NCI-H187 treated with DMSO at 0.1 percent for 48 hours (cell line): ENCODE measurements around the gene RNF4.
"Not testable (repeated sequence)": the region's sequence is repeated elsewhere in the genome, so short reads cannot be mapped to it uniquely, and the experiment has no call there.

Experiments used
- DNase-seq: peaks from one replicate; lab custom pipeline; 2025; lab: John Stamatoyannopoulos, UW

The RNF4 gene

DNA sequence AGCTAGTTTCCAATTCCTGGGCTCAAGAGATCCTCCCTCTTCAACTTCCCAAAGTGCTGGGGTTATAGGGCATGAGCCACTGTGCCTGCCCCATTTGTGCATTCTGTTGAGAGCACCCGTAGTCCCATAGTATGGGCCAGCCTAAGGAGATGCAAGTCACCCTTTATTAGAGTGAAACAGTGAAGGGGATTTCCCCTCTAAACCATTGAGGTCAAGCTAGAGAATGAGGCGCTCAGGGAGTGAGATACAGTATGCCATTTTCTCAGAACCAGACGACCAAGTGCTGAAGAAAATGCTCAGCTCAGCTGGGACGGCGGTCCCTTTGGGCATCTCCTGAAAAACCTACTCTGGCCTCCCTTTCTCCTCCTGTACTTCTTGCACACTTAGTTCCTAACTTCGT is 18.7 kb downstream of the RNF4 start:
- no peak for DNase-seq

DNA sequence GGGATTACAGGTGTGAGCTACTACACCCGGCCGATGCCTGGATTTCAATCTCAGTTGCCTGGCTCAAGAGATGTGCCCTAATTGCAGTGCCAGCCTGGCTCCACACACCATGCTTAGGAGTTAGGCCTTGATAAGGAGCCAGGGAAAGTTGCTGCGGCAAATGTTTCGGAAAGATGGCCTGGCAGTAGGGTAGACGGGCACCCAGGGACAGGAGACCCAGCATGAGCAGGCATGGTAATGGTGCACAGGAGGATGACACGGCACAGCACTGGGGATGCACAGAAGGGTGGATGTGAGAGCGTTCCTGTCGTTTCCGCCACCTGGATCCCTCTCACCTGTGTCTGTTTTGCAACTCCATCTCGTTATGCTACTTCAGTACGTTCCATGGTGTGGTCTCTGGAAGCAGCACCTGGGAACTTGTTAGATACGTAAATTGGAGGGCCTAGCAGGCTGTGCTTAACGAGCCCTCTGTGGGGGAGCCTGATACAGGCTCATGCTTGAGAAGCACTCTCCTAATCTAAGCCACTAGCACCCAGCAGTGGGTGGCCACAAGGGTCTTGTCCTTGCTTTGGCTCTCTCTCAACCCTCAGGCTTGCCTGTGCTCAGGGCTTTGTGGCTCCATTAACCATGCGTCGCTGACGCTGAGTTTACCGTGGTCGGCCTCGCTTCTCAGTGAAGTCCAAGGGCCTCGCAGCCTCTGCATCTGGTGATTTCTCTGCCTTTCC is 20.3 kb downstream of the RNF4 start:
- no peak for DNase-seq

DNA sequence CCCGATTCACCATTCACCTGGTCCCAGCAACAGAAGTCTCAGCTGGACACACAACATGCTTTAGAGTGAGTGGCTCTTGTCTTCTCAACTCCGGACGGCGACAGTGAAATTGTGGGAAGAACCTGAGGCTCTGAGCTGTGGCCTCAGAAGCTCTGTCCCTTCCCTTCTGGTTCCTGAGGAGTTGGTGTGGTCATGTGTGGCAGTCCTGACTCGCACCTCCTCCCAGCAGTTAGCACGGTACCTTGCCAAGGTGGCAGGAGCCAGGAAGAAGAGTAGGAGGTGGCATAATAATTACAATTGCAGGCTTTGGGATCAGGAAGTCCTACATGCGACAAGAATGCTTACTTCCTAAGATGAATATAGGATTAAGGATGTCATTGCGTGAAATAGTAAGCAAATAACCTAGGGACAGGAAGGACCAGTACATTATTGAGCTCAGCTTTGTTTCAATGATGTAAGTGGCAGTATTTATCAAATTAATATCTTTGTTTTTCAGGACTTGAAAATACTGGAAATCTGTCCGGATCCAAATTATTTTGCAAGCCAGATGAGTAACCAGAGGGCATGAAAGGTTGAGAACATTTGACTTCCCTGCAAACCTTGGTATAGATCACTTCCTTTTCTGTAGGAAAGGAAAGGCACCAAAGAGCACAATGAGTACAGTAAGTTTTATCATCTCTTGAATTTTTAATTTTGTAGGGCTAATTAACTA is 21.1 kb downstream of the RNF4 start:
- DNase-seq = no peak

DNA sequence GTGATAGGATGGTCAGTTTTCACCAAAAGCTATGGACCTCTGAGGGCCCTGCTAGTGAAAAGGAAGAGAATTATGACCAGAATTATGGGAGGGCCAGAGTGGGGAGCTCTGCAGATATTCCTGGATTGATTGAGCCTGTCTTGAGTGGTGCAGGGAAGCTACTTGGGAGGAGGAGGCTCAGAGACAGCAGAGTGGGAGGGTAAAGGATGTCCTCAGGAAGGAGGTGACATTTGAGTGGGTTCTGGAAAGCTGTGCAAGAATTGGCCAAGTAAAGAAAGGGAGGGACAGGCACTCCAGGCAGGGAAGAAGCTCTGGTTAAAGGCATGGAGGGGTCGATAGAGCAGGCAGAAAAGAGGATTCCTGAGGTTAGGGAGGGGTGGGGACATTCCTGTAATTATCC is 24.1 kb downstream of the RNF4 start:
- no peak for DNase-seq

DNA sequence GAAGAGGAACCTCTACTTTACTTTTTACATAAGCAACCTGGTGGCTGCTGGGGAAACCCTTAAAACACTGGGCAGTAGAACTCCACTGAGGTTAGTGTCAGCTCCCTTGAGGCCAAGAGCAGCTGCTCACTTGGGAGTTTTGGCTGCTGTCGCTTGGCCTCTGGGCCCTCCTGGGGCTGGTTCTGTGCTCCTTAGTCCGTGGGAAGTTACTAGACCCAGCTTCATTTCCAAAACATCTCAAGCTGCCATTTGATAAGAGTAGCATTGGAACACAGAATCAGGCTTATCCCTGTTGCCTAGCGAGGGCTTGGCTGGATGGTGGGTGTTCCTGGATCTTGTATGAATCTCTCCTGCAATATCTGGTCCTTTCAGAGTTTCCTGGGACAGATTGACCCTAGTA is 26.1 kb downstream of the RNF4 start:
- no peak for DNase-seq

DNA sequence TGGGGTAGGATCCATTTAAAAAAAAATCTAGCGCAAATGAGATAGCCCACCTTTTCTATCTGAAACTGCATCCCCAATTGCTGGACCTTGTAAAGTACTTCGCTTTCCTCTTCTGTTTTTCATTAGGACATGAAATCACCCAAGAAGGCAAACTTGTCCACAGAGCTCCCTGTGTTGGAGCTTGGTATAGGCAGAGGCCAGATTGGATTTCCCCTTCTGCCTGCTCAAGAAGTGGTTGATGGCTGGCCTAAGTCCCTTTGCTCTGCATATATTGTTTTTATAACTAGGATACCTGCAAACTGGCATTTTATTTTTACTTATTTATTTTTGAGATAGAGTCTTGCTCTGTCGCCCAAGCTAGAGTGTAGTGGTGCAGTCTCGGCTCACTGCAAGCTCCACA is 28.4 kb downstream of the RNF4 start:
- DNase-seq = no peak

DNA sequence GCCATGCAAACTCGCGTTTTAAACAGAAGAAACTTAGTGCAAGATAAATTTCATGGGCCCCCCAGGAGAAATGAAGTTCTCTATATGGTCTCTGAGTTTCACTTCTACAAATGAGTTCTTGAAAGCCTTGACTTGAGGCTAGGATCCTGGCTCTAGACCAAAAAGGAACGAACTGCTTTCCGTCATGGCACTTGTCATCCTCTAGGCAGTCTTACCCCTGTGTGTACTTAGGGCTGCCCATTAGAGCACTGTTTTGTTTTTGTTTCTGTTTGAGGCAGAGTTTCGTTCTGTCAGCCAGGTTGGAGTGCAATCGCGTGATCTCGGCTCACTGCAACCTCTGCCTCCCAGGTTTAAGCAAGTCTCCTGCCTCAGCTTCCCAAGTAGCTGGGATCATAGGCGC is 29.0 kb downstream of the RNF4 start:
- DNase-seq = no peak

DNA sequence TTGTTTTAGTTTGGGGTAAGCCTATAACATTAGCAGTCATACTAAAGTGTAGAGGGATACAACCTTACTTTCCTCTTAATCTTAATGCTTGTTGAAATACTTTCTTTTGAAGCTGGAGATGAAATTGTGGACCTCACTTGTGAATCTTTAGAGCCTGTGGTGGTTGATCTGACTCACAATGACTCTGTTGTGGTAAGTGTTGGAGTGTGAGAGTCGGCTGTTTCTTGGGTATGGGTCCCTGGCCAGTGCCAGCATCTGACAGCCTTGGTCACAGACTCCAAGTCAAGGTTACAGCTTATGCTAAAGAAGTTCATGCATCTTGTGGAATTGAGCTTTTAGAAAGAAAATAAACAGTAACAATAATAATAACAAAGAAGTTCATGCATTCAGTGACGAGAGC is 31.6 kb downstream of the RNF4 start:
- DNase-seq = no peak

DNA sequence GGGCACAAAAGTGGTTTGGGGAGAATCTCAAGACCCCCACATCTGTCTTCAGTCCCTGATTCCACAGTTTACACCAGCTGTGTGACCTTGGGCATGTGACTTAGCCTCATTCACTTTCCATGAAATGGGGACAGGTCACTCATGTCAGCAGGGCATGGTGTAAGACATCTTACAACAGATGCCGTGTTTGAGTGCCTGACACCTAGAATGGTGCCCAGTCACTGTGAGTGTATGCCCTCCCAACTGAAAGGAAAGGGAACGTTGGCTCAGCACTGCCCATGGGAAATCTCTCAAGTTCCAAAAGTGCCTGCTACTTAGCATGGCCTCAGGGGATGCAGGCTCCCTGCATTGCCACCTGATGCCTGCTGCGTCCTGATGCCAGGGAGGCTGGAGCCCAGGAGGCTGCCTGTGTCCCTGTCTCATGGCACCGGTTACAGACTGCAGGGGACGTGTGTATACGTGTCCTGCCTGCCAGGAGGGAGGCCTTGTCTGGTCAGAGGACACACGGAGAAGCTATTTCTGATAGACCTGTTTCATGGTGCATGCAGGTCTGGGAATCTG is 32.2 kb downstream of the RNF4 start:
- no peak for DNase-seq

DNA sequence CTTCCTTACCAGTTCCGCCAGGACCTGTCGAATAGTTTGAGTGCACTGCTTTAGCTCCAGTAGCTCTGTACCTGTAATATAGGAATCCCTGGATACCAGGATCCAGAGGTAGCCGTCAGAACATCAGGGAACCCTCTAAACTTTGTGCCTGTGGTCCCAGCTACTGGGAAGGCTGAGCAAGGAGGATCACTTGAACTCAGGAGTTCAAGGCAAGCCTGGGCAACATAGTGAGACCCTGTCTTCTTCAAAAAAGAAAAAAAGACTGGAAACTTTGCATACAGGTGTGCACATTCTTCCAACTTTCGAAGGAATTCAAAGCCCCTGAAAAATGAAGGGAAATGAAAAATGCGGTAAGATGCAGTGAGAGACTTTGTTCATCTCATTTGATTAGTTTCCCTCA is 34.9 kb downstream of the RNF4 start:
- DNase-seq = no peak

DNA sequence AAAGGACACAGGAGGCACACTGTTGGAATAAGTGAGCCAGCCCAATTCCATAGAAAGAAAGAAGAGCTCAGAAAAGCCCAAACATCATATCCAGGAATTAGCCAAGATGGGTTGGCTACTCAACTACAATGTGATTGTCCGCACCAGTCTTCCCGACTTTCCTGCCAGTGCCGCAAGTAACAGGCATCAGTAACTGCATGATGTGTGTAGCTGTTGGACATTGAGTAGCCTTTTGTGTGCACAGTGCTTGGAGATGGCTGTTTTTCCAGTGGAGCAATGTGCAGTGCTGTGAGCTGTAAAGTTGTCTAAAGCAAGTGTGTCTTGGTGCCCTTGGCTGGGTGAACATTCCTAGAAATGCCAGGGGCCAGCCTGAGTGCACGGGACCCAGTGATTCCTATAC is 38.4 kb downstream of the RNF4 start:
- no peak for DNase-seq

DNA sequence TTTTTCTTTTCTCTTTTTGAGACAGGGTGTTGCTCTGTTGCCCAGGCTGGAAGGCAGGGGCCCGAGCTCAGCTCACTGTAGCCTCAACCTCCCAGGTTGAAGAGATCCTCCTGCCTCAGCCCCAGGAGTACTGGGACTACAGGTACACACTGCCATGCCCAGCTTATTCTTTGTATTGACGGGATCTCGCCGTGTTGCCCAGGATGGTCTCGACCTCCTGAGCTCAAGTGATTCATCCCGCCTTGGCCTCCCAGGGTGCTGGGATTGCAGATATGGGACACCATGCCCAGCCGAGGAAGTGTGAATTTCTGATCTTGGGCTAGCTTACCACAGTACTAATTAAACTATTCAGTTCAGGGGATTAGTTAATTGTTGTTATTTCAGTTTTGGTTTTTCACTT is 38.9 kb downstream of the RNF4 start:
- no peak for DNase-seq

DNA sequence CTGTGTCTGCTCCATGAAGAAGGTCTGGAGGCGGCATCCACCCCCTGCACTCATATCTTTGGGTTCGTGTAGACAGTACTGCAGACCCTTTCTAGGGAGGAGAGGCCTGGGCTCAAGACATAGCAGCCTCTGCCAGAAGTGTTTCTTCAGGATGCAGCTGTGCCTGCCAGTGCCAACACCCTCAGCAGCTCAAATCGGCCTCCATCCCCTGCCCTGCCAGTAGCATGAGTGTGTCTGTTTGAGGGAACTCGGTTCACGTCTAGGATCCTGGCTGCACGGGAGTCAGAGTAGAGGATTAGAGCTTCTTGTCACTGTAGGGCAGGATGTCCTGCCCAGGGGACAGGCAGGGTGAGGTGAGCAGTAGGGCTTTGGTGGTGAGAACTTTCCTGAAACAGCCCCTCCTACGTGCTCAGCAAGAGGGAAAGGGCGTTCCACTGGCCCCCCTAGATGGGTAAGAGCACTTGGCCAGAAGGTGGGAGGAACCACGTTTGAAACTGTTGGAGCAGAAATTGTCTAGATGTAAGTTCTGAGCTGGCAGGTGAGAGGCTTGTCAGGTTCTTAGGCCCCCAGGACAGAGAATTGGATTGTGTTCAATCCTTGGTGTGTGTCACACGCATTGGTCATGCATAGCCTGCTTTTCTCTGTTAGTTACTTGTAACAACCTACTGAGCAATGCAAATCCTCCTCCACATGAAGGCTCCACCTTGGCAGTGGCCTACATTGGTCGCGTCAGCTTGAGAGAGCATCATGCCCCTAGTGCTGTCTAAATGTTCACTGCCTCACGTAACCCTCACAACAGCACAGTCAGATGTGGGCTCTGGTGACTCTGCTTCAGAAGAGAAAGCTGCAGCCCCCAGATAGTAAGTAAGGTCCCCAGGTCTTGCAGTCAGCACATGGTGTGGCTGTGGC is 41.7 kb downstream of the RNF4 start:
- DNase-seq = no peak

DNA sequence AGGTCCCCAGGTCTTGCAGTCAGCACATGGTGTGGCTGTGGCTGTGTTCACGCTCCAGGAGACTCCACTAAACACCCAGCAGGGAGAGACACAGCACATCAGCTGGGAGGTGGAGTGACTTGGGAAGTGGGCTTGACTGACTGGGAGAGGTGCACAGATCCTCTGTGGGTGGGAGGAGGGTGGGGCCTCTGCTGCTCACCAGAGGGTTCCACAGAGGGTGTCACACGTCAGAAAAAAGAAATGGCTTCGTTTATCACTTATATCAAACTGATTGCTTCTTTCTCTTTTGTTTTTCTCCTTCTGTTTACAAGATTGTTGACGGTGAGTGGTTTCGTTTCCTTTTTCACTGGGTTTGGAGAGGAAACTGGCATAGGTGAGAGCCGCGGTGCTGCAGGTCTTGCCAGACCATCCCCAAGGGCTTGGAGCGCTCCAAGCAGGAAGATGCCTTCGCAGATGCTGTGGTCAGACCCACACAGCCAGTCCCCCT is 42.8 kb downstream of the RNF4 start:
- no peak for DNase-seq

DNA sequence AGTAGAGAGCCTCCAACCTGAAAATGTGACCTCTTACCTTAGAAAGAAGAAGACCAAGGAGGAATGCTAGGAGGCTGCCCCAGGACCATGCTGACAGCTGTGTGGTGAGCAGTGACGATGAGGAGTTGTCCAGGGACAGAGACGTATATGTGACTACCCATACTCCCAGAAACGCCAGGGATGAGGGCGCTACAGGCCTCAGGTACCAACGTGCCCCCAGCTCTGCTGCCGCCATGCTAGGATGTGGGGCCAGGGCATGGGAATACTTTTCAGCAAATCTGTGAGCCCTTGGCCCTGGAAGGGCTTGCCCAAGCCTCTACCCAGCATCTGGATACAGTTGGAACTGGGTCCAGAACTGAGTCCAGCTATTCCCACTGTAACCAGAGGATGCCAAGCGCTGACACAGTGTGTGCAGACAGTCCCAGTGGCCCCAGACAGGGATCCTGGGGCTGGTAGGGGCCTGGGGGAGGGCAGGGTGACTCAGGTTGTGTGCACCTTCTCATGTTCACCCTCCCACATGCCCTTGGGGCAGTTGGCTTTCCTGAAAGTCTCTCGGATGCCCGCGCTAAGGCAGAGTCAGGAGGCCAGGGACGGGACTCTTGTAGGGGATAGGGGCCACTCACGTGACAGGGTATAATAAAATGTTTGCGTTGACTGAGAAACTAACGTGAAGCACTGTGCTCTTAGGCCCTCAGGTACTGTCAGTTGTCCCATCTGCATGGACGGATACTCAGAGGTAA is 43.7 kb downstream of the RNF4 start:
- no peak for DNase-seq

DNA sequence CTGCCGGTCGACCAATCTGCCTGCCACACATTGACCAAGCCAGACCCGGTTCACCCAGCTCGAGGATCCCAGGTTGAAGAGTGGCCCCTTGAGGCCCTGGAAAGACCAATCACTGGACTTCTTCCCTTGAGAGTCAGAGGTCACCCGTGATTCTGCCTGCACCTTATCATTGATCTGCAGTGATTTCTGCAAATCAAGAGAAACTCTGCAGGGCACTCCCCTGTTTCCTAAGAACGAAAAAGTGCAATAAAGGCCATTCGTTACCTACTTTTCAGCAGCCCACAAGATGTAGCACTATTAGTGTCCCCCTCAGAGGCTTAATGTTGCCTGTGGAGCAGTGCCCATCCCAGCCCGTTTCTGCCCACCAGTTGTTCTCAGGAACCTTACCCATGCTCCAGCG is 45.3 kb downstream of the RNF4 start:
- DNase-seq = not testable (repeated sequence)

DNA sequence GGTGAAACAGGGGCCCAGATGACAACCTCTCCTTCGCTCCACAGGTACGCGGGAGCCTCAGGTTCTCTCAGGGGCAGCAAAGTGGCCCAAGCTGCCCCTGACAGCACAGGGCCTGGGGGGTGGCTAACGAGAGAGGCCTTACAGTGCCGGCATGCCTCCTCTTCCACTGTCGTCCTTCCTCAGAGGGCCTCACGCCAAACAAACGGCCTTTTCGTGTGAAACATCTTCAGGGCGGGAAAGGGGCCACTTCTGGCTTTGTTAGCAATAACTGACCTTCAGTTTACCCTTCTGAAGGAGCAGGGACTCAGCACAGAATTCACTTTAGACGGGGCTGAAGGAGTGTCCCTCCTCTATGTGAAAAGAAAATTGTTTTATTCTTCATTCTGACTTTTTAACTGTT is 46.0 kb downstream of the RNF4 start:
- not testable (repeated sequence) for DNase-seq

DNA sequence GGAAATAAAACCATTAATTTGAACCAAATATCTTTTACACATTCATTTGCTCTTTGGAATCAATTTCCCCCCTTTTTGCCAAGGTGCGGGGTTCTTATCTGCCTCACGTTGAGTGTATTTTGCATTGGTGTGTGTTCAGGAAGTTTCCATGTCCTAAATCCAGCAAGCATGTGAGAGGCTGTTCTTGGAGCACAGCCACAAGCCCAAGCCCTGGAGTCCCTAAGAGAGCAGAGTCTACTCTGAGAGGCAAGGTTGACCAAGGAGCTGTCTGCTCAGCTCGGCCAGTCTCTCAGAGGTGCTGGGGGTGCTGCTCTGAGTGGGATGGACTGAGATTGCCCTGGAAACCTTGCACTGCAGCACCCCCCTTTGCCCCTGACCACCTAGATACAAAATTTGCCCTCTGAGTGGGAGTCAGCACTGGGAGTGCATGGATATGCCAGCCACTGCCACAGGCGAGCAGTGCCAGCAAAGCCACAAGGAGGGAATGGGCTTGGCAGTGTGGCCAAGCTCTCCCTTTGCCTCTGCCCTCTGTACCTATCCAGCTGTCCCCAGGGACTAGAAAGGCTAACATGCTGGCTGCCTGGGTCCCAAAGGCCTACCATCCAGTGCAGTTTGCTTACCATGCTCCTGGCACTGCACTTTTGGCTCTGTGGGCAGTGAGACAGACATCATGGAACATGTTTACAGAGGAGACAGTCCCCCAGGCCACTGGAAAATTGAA is 47.1 kb downstream of the RNF4 start:
- no peak for DNase-seq

DNA sequence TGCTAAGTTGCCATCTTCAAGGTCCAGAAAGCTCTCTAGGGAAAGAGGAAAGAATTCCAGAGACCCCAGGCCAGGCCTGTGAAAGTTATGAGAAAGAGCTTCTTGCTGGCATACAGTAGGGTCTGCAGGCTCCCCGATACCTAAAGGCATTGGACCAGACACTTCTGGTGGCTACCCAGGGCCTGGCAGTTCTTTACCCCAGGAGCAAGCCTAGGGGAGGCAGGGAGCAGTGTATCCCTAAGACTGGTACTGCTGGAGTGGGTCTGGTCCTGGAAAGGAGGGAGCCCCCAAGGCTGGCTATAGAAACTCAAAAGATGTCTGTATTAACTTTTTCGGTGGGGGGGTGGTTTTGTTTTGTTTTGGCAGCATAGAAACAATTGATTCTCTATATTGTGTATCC is 47.7 kb downstream of the RNF4 start:
- no peak for DNase-seq

DNA sequence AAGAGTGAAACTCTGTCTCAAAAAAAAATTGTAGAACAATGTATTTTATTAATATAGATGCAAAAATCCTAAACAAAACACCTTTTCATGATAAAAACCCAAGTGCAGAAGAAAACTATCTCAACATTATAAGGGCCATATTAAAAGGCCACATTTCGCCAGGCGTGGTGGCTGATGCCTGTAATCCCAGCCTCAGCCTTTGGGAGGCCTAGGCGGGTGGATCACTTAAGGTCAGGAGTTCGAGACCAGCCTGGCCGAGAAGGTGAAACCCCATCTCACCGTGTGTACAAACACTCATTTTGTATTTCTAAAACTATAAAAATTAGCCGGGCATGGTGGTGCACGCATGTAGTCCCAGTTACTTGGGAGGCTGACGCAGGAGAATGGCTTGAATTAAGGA is 57.7 kb downstream of the RNF4 start:
- DNase-seq = no peak

DNA sequence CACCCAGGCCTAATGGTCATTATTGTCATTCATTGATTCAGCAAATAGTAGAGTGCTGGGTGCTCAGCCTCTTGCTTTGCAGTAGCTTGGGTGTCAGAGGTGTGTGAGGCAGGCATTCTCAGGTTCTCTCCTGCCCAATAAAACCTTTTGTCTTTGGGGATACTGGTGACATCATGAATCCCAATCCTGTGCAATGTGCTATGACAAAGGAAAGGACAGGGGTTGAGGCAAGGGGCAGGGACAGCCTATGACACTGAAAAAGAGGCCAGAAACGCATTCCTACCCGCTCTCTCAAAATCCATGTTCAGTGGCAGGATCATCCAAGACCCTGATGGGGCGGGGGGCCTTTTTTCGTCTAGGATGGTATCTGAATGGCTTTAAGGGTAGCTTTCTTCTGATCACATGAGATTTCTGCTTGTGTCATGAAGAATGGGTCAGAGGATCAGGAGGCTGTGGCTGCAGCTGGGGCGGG is 66.0 kb downstream of the RNF4 start:
- DNase-seq = no peak
